ENCODE data around the gene EPHB1.
"Not testable (repeated sequence)": the region's sequence is repeated elsewhere in the genome, so short reads cannot be mapped to it uniquely, and the experiment has no call there.

The EPHB1 gene

DNA sequence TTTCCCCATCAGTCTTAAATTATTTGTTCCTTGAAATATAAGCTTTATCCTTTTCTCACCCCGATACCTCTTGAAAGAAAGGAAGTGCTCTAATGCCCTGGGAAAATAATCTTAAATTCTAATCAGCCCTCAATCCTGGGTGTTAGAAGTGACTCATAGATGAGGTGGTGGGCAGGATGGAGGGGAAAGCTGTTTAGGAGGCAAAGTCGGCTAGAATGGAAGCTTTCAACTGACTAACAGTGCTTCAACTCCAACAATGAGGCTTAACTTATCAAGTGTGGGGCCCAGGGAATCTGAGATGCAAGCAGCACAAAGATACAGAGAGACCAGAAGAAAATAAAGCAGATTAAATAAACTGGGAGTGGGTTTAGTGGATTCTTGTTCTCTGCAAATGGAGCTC, 175.8 kb downstream of the EPHB1 start:
- DNase-seq: no peak

DNA sequence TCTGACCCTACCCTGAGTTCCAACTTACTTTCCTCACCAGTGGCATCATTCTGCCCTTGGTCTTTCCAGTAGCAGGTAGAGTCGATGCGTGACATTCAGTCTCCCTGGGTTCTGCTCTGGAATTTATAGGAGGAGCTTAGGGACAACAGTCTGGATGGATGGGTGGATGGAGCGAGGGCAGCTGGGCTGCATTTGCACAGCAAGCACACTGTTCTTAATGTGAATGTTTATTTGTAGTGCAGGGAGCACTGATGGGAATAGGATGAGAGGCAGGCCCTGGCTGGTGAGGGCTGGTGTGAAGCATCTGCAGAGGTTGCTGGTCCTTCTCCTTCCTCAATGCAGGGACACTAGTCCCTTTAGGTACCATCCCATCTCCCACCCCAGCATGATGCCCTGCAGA, 176.2 kb downstream of the EPHB1 start:
- DNase-seq: no peak

DNA sequence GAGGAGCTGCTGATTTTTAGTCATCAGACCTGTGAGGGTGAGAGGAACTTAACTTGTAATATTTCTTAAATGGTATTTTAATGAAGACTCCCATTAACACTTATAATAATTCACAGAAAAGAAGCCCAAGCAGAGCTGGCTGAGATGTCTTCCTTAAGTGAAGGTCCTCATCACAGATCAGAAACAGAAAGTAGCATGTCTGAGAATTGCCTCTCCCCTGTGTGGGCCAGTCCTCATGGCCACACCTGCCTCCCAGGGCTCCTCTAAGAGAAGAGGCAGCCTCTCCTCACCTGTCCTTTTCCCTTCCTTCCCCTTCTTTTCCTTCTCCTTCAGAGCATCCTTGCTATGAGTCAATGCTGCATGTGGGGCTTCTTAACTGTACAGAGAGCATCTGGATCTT, 176.8 kb downstream of the EPHB1 start:
- not testable (repeated sequence) for DNase-seq

- no peak for DNase-seq
Observed at GRCh38 chr3:134972836-134973455, 177.9 kb downstream of the EPHB1 start.

DNA sequence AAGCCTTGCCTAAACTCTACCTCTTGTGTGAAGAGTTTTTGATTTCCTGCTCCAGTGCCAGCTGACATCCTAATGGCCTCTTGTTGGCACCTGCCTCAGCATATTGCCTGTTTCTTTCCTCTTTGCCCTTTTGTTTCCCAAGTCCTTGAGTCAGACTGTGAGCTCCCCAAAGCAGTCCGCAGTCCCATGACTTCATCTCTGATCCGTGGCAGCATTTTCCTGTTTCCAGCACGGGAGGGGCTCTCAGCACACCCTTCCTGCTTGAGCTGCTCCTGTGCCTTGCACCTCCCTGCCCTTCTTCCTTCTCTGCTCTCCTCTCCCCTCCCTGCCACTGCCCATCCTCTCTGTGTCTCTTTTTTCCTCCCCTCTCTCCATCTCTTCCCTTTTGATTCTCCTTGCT, 179.6 kb downstream of the EPHB1 start:
- DNase-seq: no peak

DNA sequence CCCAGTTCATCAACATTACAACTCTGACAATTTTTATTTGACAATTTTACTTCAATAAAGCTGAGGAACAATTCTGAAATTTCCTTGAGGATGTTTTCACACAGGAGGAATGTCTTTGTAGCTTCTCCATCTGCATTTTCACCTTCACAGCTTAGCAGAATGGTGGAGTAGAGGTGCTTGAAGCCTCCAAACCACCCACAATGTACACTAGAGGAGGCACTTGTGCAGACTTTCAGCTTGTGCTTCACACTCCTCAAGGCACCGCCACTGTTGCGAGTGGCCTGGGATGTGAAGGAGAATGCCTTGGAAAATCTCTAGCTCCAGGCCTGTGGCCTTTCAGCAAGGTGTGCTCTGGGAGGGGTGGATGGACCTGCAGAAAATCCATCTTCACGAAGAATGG, 181.9 kb downstream of the EPHB1 start:
- DNase-seq: no peak

- no peak for DNase-seq
Observed at GRCh38 chr3:134978658-134979057, 183.6 kb downstream of the EPHB1 start.

DNA sequence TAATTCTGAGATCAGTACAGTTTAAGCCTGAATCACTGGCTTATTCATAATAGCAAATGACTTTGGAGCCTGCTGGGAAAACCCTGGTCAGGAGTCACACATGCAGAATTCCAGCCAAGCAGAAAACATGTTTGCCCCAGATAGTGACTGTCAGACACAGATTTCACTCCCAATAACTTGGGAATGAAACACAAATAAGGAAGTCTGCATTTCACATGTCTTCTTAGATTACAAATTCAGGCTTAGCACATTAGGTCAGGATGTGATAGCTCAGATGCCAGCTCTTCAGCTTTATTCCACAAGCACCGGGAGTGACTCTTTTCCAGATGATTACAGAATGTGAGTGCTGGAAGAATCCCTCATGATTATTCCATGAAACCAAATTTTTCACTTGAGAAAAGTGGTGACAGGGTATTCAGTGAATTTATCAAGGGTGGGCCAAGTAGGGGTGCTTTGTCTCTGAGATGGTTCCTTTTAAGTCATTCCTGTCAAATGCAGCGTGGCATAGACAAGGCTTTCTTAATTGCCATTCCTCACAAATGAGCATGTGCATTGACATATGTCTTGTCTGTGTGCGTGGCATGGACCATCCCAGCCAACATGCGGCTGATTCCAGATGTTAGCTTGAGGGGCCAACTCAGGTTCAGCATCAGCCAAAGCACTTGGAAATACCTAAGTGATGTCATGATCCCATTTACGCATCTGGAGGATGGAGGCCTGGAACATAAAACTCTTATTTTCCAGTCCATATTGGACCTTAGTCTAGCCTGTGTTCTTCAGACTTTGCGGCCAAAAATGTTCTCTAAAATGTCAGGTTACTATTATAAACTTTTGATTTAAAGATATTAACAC, 191.0 kb downstream of the EPHB1 start:
- no peak for DNase-seq

DNA sequence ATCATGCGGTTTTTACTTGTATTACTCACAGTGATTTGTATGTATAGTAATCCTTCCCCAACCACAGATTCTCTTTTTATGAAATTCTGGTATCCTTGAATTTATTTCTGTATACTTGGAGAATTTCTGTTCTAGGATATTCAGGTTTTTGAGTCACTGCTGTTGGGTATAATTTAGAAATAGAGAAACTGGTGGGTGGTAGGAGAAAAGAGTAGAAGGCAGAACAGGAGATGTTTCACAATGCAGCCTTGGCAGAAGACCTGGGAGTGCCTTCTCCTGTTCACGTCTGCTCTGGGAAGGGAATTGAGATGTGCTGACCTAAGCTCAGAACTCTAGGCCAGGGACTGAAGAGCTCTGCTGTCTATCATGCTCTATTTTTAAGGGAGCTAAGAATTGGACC, 193.6 kb downstream of the EPHB1 start:
- no peak for DNase-seq

DNA sequence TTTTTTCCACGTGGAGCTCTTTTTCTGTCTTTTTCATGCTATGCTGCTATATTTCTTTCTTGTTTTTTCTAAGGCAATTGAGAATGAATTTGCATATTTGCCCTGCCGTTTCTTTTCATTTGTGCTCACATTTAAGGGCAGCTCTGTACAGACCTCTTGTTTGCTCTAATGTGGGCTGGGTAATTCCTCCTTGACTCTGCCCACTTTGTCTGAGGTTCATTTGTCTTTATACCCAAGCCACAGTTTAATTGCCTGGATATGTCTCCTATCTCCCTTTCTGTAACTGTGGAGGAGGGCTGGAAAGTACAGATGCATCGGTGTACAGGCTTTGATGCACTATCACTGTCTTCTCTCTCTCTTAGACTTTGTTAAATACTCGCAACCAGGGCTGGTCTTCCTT, 195.9 kb downstream of the EPHB1 start:
- no peak for DNase-seq

GRCh38 chr3:134991472-134992010, 196.5 kb downstream of the EPHB1 start:
- DNase-seq: no peak

- DNase-seq: no peak
Observed at GRCh38 chr3:134992180-134992579, 197.1 kb downstream of the EPHB1 start.

GRCh38 chr3:134992586-134992985, 197.5 kb downstream of the EPHB1 start:
- no peak for DNase-seq

- DNase-seq: no peak
Observed at GRCh38 chr3:134993011-134993410, 198.0 kb downstream of the EPHB1 start.

- no peak for DNase-seq
Observed at GRCh38 chr3:134998158-134998557, 203.1 kb downstream of the EPHB1 start.

- no peak for DNase-seq
Observed at GRCh38 chr3:134998855-134999254, 203.8 kb downstream of the EPHB1 start.

DNA sequence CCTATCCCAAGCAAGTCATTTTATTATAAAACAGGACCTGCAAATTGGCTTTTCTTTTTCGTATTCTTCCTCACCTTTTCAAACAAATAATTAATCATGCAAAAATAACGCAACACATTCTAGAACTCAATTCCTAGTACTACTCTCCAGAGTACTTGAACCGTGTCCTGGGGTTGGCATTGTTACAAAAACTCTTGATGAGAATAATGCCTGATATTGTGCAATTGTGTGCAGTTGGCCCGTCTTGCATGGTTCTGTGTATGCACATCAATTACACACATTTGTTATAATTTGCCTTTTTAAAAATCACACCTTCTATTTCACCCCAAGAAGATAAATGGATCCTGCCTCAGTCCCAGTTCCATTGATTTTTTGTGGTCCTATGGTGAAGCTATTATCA, 205.4 kb downstream of the EPHB1 start:
- no peak for DNase-seq

GRCh38 chr3:135005616-135006015, 210.6 kb downstream of the EPHB1 start:
- not testable (repeated sequence) for DNase-seq

- no peak for DNase-seq
Observed at GRCh38 chr3:135007607-135008006, 212.5 kb downstream of the EPHB1 start.

DNA sequence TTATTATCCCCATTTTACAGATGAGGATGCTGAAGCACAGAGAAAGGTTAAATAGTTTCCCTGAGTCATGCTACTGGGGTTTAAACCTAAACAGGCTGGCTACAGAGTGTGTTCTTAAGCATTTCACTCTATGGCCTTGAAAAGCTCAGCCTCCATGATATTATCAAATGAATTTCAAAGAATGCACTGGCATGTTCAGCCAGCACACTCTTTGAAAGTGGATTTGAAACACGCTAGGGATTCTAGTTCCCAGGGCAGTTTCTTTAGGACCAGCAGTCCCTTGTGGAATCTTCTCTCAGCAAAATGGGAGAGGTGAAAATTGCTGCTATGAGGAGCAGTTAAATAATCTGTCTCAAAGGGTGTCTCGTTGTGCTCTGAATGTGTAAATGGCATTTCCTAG, 213.3 kb downstream of the EPHB1 start:
- DNase-seq: no peak

DNA sequence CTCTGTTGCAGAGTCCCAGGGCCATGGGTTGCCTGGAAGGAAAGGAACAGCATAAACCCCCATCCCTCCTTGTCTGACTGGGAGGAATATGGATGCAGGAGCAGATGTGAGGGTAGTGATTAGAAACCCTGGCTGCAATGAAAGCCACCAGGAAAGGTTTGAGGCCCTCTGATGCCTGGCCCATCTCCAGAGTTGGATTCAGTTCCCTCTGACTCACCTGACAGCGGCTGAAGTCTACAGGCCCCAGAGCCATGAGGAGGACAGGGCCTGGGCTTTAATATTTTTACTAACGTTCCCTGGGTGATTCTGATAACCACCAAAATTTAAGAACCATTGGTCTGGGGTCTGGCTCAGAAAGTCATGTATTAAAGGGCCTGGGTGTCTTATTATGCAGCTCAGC, 214.0 kb downstream of the EPHB1 start:
- DNase-seq: no peak

DNA sequence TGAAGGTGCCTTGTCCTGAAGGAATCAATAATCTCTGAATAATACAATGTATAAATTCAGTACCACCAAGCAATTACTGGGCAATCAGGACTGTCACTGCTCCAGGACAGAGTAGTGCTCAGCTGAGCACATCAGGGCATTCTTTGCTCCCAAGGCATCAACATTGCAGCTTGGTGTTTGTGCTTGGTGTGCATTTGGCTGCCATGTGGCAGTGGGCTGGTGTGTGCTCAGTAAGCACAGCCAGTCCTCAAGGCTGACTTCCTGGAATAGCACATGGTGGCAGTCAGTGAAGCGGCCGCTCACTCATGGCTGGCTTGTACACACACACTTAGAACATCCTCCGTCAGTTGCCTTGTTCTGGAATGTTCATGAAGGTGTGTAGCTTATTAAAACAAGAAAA, 217.0 kb downstream of the EPHB1 start:
- no peak for DNase-seq

GRCh38 chr3:135013206-135013605, 218.1 kb downstream of the EPHB1 start:
- DNase-seq: no peak

DNA sequence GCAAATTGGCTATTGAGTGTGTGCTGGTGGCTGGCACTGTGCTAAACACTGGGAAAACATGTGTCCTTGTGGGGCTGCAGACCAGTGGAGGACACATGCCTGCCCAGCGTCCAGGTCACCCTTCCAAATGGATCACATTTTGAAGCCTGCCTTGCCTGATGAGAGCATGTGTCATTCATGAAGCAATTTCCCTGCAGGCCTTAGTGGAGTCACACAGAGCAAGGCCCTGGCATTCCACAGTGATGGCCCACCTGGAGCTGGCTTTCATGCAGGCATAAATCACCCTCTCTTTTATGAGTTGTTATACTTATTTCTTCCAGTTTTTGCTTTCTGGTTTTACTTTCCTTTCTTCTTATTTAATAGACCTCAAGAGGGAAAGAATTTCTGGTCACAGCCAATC, 219.5 kb downstream of the EPHB1 start:
- DNase-seq: no peak
